RPMI7951 (cell line): ENCODE measurements around the gene IPCEF1. TPM values are rescaled to one million over a fixed set of nuclear protein-coding genes. Genes with fewer than 3 reads are reported as not detected.
"Not testable (repeated sequence)": the region's sequence is repeated elsewhere in the genome, so short reads cannot be mapped to it uniquely, and the experiment has no call there.

Experiments
- DNase-seq: peaks from one replicate; pipeline ENCODE4 v3.0.0-alpha.2; 2012; ENCODE audit warnings: low read depth
- total RNA-seq: library from RNA; depleted of rRNA; stranded (reverse); fragments of >200 nt; shearing (Covaris generic); gene quantifications from 2 replicates; pipeline ENCODE4 v1.2.3, GENCODE V29; 2014

Gene IPCEF1
- total RNA-seq, 1 experiment from 2014 or later: under 0.01 TPM

GRCh38 chr6:154246723-154247118 is 109.9 kb downstream of the IPCEF1 start:
- no peak for DNase-seq

GRCh38 chr6:154245506-154245905 is 111.1 kb downstream of the IPCEF1 start:
- DNase-seq: no peak

- DNase-seq: no peak
These were observed 112.5 kb downstream of the IPCEF1 start for GRCh38 chr6:154243793-154244750.

GRCh38 chr6:154242617-154243357 is 113.8 kb downstream of the IPCEF1 start:
- DNase-seq: no peak

DNA sequence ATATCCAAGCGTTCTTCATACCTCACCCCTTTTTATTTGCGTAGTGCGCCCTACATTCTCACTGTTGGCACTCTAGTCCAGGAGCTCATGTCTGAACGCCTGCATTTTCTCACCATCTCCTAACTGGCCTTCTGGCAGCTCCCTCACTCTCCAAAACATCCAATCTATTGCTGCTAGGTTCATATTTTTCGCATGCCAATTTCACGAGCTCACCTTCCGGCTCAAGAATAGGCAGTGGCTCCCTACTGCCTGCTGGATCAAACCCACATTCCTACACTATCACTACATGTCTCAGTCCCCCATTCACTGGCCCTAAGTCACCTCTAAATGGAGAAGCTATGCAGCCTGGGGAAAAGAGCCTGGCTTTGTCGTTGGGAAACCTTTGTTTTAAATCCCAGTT is 115.0 kb downstream of the IPCEF1 start:
- no peak for DNase-seq

DNA sequence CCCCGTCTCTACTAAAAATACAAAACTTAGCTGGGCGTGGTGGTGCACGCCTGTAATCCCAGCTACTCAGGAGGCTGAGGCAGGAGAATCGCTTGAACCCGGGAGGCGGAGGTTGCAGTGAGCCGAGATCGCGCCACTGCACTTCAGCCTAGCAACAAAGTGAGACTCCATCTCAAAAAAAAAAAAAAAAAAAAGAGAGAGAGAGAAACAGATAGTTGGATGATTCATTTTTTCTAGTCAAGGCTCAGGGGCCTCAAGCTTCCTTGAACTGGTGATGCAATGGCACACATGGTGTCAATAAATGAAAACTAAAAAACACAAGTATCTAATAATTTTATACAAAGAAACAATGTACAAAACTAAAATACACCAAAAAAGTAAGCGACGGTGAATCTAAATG is 115.5 kb downstream of the IPCEF1 start:
- not testable (repeated sequence) for DNase-seq

DNA sequence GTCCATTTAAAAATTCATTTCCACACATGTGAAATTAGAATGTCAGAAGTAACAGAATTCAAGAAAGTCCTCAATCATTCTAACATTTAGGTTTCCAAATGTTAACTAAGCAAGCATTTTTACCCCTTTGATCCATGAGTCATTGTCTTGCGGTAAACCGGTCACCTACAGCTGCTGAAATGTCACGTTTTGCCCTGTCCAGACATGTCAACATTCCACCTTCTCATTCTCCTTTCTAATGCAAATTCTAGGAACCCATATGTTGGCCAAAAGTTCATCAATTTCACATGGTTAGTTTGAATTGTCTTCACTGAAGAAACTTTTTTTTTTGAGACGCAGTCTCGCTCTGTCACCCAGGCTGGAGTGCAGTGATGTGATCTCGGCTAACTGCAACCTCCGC is 117.2 kb downstream of the IPCEF1 start:
- DNase-seq: no peak

GRCh38 chr6:154238831-154239230 is 117.8 kb downstream of the IPCEF1 start:
- no peak for DNase-seq

GRCh38 chr6:154236646-154237301 is 119.8 kb downstream of the IPCEF1 start:
- no peak for DNase-seq

- DNase-seq: no peak
These were observed 122.4 kb downstream of the IPCEF1 start for GRCh38 chr6:154234019-154234772.

DNA sequence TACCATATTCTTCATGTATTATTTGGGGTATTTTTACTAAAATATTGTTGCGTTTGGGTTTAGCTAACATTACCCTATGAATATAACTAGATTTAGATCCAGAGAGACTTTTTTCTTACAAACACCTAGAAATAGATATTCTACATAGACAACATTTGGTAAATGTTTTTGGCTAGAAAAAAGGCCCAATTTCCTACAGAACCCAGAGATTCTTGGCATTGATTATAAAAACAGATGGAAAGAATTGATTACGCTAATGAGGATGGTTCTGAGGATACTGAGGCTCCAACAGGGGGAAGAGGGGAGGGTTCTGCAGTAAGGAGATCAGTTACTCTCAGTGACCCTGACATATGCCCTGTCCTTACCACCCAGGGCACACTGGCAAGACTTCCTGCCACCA is 123.2 kb downstream of the IPCEF1 start:
- DNase-seq: no peak

DNA sequence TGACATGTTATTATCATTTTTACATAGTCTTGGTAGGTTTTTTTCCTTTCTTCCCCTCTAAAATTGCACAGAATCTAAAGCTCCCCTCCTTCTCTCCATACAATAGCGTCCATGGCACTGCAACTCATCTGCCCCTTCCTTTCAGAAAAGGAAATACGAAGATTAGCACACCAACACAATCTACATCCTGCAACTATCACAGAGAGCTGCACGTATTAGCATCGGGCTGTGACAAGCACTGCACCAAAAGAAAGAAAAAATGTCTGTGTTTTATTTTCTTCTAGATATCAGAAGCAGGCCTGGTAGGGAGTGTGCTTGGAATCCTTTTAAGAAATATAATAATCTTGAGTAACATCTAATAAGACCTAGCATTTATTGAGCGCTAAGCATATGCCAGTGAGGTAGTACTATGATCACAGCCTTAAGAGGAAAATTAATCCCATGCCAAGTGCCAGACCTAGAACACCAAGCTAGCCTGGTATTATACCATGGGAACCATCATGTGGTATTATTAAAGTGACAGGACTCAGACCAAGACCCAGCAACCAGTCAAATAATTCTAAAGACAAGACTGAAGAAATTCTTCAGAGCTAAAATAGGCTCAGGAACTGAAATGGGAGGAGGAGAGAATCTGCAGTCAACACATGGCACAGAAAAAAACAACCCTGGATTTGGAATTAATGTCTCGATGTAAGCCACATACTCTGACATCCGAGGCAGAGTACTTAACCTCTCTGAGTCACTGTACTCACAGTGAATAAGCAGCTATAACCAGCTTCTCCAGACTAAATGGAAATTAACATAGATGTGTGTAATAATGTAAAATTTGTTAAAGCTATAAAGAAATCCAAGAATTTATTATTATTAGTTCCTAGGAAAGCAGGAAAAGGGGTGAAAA is 124.3 kb downstream of the IPCEF1 start:
- peak; percentile 17 for DNase-seq

DNA sequence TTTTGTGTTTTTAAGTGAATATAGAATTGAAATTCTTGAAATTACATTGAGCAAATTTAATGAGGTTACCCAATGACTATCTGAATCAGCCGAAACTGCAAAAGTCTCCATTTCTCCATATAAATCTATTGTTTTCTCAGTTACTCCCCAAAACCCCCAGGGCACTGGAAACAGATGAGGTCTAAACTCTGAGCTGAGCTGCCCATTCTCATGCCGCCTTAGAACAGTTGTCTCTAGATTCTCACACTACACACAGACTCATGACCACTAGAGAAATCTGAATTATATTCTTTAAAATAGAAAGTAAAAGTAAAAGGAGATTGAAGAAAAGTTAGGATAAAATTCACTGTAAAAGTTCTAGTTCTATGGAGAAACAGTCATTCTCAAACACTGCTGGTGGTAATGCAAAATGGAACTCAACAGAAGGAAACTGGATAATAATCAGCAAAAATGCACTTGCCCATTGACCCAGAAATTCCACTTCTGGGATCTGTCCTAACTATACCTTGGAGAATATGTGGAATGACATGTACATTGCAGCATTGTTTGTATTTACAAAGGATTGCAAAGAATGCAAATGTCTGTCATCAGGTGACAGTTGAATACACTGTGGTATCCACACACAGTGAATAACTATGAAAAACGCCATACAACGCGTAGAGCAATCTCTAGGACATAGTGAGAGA is 125.5 kb downstream of the IPCEF1 start:
- peak; percentile 21 for DNase-seq

DNA sequence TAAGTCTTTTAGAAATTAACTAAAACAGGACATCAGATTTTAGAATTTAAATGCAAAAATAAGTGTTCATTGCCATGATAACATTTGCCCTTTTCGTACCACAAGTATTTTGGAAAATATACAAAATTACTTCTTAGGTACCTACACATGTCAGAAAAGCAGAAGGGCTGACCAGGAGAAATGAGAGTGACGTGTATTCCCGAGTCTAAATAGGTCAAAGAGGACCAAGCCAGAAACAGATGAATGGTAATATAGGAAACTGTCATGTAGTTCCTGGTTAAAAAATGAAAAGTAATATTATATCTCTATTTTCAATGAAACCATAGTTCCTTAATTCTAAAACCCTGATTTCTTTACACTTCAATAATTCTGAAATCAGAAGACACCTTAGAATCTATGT is 126.2 kb downstream of the IPCEF1 start:
- no peak for DNase-seq

GRCh38 chr6:154229786-154230185 is 126.8 kb downstream of the IPCEF1 start:
- DNase-seq: peak; percentile 10

- DNase-seq: no peak
These were observed 128.1 kb downstream of the IPCEF1 start for GRCh38 chr6:154228521-154228905.

- DNase-seq: no peak
These were observed 128.6 kb downstream of the IPCEF1 start for GRCh38 chr6:154227862-154228520.

- DNase-seq: no peak
These were observed 130.1 kb downstream of the IPCEF1 start for GRCh38 chr6:154226461-154226860.

- DNase-seq: no peak
These were observed 133.3 kb downstream of the IPCEF1 start for GRCh38 chr6:154223296-154223695.
